Epithelial cell of prostate (primary cell): ENCODE results near the gene MPND.
A peak's percentile ranks its signal among the peaks of the same experiment; 100 is the strongest.

Experiments
- DNase-seq: peaks from one replicate; pipeline ENCODE4 v3.0.0-alpha.2; 2011; ENCODE audit warnings: low read depth, low spot score
- H3K27ac ChIP-seq: fragments of 450-650 bp; 2 replicates; pipeline ENCODE4 v1.5.1; 2017; ENCODE audit warnings: mild to moderate bottlenecking

Gene MPND

GRCh38 chr19:4393947-4394590, 50.7 kb downstream of the MPND start:
- no peak for DNase-seq
- peak overlapping the region; percentile 82 for H3K27ac ChIP-seq

- DNase-seq, result no peak
- no peak overlapping the region for H3K27ac ChIP-seq
Observed at GRCh38 chr19:4396949-4397783, 53.8 kb downstream of the MPND start.

GRCh38 chr19:4399812-4400134, 56.4 kb downstream of the MPND start:
- H3K27ac ChIP-seq, result peak overlapping the region; percentile 84
- DNase-seq, result no peak

GRCh38 chr19:4400135-4400936, 57.0 kb downstream of the MPND start, which contains the start of gene SH3GL1:
TSS of gene SH3GL1 (minus strand) at chr19:4400547. CDS start at chr19:4400368, 179 bp downstream.
- no peak for DNase-seq
- H3K27ac ChIP-seq, result peak within 1 kb of the TSS; percentile 84

- H3K27ac ChIP-seq, result peak overlapping the region; percentile 78
- no peak for DNase-seq
Observed at GRCh38 chr19:4401769-4402170, 58.4 kb downstream of the MPND start.

- DNase-seq, result peak; percentile 100
- peak within 1 kb of the TSS; percentile 78 for H3K27ac ChIP-seq
Observed at GRCh38 chr19:4402171-4403004, 59.0 kb downstream of the MPND start, which contains the start of gene CHAF1A. TSS of gene CHAF1A (plus strand) at chr19:4402640. CDS start at chr19:4402763, 123 bp downstream.

GRCh38 chr19:4403005-4403761, 59.8 kb downstream of the MPND start:
- no peak for DNase-seq
- no peak overlapping the region for H3K27ac ChIP-seq

- no peak overlapping the region for H3K27ac ChIP-seq
- no peak for DNase-seq
Observed at GRCh38 chr19:4405977-4406376, 62.6 kb downstream of the MPND start.

- DNase-seq, result no peak
- H3K27ac ChIP-seq, result no peak overlapping the region
Observed at GRCh38 chr19:4406626-4407025, 63.3 kb downstream of the MPND start.

- DNase-seq, result no peak
- no peak overlapping the region for H3K27ac ChIP-seq
Observed at GRCh38 chr19:4409123-4409933, 66.0 kb downstream of the MPND start.
